Esophagus muscularis mucosa (tissue), 3 donors: ENCODE data around the gene MSH2.

ENCODE experiments used
- POLR2A ChIP-seq: fragments of 450-650 bp; IDR thresholded peaks from one replicate; pipeline ENCODE4 v1.6.1; 2017; ENCODE audit warnings: antibody characterized with exemption, moderate library complexity, mild to moderate bottlenecking, low read depth
- TF ChIP-seq, protein P1 (sequence below), 3 experiments: fragments of 200-600 bp in 2 of 3; fragments of 450-650 bp in 1 of 3; sonication (generic) in 2 of 3; IDR thresholded peaks; one replicate each; pipeline ENCODE4 v1.5.1; 2017 to 2019; ENCODE audit warnings: antibody characterized with exemption in 3 of 3, mild to moderate bottlenecking in 2 of 3, moderate library complexity in 1 of 3

DNA sequence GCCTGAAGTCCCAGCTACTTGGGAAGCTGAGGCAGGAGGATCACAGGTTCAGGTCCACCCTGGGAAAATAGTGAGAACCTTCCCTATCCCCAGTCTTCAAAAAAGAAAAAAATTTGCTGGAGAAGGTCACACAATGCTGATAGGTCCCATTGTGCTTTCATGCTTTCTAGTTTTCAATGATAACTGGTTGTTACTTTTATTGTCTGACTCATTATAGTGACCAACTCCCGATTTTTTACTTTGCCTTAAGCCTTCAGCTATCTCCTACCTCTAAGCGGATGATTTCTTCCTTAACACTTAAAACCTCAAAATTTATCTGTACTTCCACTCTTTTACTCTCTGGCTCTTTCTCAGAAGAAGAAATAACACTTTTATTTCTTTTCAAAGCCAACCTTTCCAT, 17.3 kb downstream of the MSH2 start:
- no peak for TF ChIP-seq POLR2A
- TF ChIP-seq, protein P1, sequence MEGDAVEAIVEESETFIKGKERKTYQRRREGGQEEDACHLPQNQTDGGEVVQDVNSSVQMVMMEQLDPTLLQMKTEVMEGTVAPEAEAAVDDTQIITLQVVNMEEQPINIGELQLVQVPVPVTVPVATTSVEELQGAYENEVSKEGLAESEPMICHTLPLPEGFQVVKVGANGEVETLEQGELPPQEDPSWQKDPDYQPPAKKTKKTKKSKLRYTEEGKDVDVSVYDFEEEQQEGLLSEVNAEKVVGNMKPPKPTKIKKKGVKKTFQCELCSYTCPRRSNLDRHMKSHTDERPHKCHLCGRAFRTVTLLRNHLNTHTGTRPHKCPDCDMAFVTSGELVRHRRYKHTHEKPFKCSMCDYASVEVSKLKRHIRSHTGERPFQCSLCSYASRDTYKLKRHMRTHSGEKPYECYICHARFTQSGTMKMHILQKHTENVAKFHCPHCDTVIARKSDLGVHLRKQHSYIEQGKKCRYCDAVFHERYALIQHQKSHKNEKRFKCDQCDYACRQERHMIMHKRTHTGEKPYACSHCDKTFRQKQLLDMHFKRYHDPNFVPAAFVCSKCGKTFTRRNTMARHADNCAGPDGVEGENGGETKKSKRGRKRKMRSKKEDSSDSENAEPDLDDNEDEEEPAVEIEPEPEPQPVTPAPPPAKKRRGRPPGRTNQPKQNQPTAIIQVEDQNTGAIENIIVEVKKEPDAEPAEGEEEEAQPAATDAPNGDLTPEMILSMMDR (IDR thresholded peaks at IDR 0.05) = no peak
